GM12878 (cell line): ENCODE results near the gene TMEM144. TPM values are rescaled to one million over a fixed set of nuclear protein-coding genes. Genes with fewer than 3 reads are reported as not detected.

Experiments
- ATAC-seq: fragments of 200-7000 bp; cut with Tn5 transposase; 3 replicates; pipeline ENCODE4 v1.9.1; 2020; ENCODE audit warnings: mild to moderate bottlenecking, moderate library complexity
- BruUV-seq: library from RNA; stranded (reverse); fragments of 400-500 nt; replicated peaks from 2 replicates; lab custom pipeline; 2021; lab: Mats Ljungman, UMichigan
- CTCF ChIA-PET: fragments of 300-600 bp; sonication (Branson Sonifier 250); formaldehyde crosslinking; extraction: SDS; loops from one replicate; lab custom pipeline; 2021; ENCODE audit warnings: inconsistent platforms; lab: Yijun Ruan, JAX
- POLR2A ChIA-PET: fragments of 350-600 bp; formaldehyde crosslinking; extraction: SDS; loops from one replicate; lab custom pipeline; 2021; ENCODE audit warnings: inconsistent platforms; lab: Charles Lee
- RAD21 ChIA-PET: fragments of 300-600 bp; sonication (Branson Sonifier 250); formaldehyde crosslinking; loops from one replicate; lab custom pipeline; 2023; ENCODE audit warnings: antibody characterized with exemption; ENCODE audit not compliant: unreplicated experiment; lab: Charles Lee
- SMC1A ChIA-PET: fragments of 300-600 bp; sonication (Branson Sonifier 250); formaldehyde crosslinking; loops from one replicate; lab custom pipeline; 2023; ENCODE audit not compliant: unreplicated experiment, uncharacterized antibody; lab: Charles Lee
- DNase-seq: peaks from one replicate; pipeline ENCODE4 v3.0.0-alpha.2; 2011; ENCODE audit warnings: low read depth, low spot score
- FAIRE-seq: peaks from 3 replicates; lab custom pipeline; 2011; peaks lifted over from hg19 to GRCh38; lab: Jason Lieb, UNC
- H2AFZ ChIP-seq: 2 replicates; pipeline ENCODE4 v1.6.0; 2011; ENCODE audit warnings: low read depth, low read length, control low read depth; ENCODE audit not compliant: control insufficient read depth
- H3K27ac ChIP-seq: 2 replicates; pipeline ENCODE4 v1.5.1; 2011; ENCODE audit warnings: control low read depth; ENCODE audit not compliant: control insufficient read depth, insufficient read depth
- H3K27me3 ChIP-seq, 2 experiments: replicated peaks in 1 of 2; 2 replicates each; pipeline versions ENCODE4 v1.6.0 to v1.6.1; 2011; ENCODE audit warnings: low read length in 1 of 2; ENCODE audit not compliant: control insufficient read depth in 2 of 2, insufficient read depth in 2 of 2
- H3K36me3 ChIP-seq, 2 experiments: 2 replicates each; pipeline ENCODE4 v1.5.1; 2011; ENCODE audit warnings: low read length in 1 of 2; ENCODE audit not compliant: control insufficient read depth in 2 of 2, insufficient read depth in 2 of 2
- H3K4me1 ChIP-seq: 2 replicates; pipeline ENCODE4 v1.6.1; 2011; ENCODE audit warnings: mild to moderate bottlenecking, low read length, moderate library complexity, mixed read lengths; ENCODE audit not compliant: control insufficient read depth, insufficient read depth
- H3K4me2 ChIP-seq: 2 replicates; pipeline ENCODE4 v1.6.0; 2011; ENCODE audit warnings: control low read depth; ENCODE audit not compliant: control insufficient read depth, insufficient read depth
- H3K4me3 ChIP-seq: fragments of 200-600 bp; sonication (generic); 2 replicates; pipeline ENCODE4 v1.5.1; 2016
- H3K79me2 ChIP-seq: 2 replicates; pipeline ENCODE4 v1.6.0; 2011; ENCODE audit warnings: low read length; ENCODE audit not compliant: control insufficient read depth, insufficient read depth
- H3K9ac ChIP-seq: 2 replicates; pipeline ENCODE4 v1.8.0; 2011; ENCODE audit warnings: low read length, control low read depth, mixed read lengths; ENCODE audit not compliant: control insufficient read depth, insufficient read depth
- H3K9me3 ChIP-seq: replicated peaks from 3 replicates; pipeline ENCODE4 v1.5.1; 2011; ENCODE audit warnings: mild to moderate bottlenecking, low read length; ENCODE audit not compliant: control insufficient read depth, insufficient read depth
- H4K20me1 ChIP-seq: 2 replicates; pipeline ENCODE4 v1.6.0; 2011; ENCODE audit not compliant: control insufficient read depth, insufficient read depth
- CBX5 ChIP-seq: sonication (generic); IDR thresholded peaks from 2 replicates; pipeline ENCODE4 v1.6.1; 2016; ENCODE audit warnings: low read depth, moderate library complexity, mild to moderate bottlenecking, inconsistent platforms
- EED ChIP-seq: sonication (generic); IDR thresholded peaks from 2 replicates; pipeline ENCODE4 v1.6.1; 2016; ENCODE audit warnings: antibody characterized with exemption, low read depth
- FOXK2 ChIP-seq: fragments of 450-650 bp; IDR thresholded peaks from 2 replicates; pipeline ENCODE4 v1.6.1; 2017; ENCODE audit warnings: mild to moderate bottlenecking, moderate library complexity
- NFYB ChIP-seq: IDR thresholded peaks from 2 replicates; pipeline ENCODE4 v1.6.1; 2011; ENCODE audit warnings: low read depth, mild to moderate bottlenecking, low read length, improper control_type of control experiment, moderate library complexity; ENCODE audit not compliant: insufficient read depth
- NR2F1 ChIP-seq: fragments of 450-650 bp; conservative IDR thresholded peaks from 2 replicates; pipeline ENCODE4 v1.6.1; 2017; ENCODE audit warnings: mild to moderate bottlenecking
- PKNOX1 ChIP-seq: fragments of 450-650 bp; IDR thresholded peaks from 2 replicates; pipeline ENCODE4 v1.6.1; 2016; ENCODE audit warnings: mild to moderate bottlenecking
- RAD51 ChIP-seq: fragments of 450-650 bp; IDR thresholded peaks from 2 replicates; pipeline ENCODE4 v1.6.1; 2016; ENCODE audit warnings: moderate library complexity, mild to moderate bottlenecking, inconsistent platforms
- SMC3 ChIP-seq: IDR thresholded peaks from 2 replicates; pipeline ENCODE4 v1.6.1; 2011; ENCODE audit warnings: low read length, improper control_type of control experiment, borderline replicate concordance
- ZBED1 ChIP-seq: IDR thresholded peaks from 2 replicates; pipeline ENCODE4 v1.6.1; 2016; ENCODE audit warnings: borderline replicate concordance
- ZBTB4 ChIP-seq: fragments of 450-650 bp; formaldehyde crosslinking; IDR thresholded peaks from 2 replicates; pipeline ENCODE4 v1.4.0; 2022; ENCODE audit warnings: mild to moderate bottlenecking, moderate library complexity
- ZNF217 ChIP-seq: fragments of 450-650 bp; IDR thresholded peaks from 2 replicates; pipeline ENCODE4 v1.6.1; 2017; ENCODE audit warnings: antibody characterized with exemption, mild to moderate bottlenecking
- WGBS: methylation state at CpG from one replicate; pipeline ENCODE4 v1.1.6; 2016; ENCODE audit warnings: low lambda C conversion rate; ENCODE audit not compliant: insufficient replicate concordance, insufficient coverage; ENCODE audit errors: missing lambda C conversion rate; 5-methylcytosine and 5-hydroxymethylcytosine counted together
- in situ Hi-C: fragments of 300-500 bp; cut with MboI; formaldehyde crosslinking; loops from 9 replicates; pipeline ENCODE4 v1.14.3; 2018; ENCODE audit warnings: mixed read lengths
- intact Hi-C: fragments of 100-400 bp; cut with micrococcal nuclease; formaldehyde crosslinking; loops from one replicate; pipeline ENCODE4 v1.14.2; 2022; ENCODE audit not compliant: unreplicated experiment
- polyA plus RNA-seq, 11 experiments: library from polyadenylated mRNA; depleted of rRNA in 4 of 11; unstranded in 6 of 11; stranded (reverse) in 5 of 11; fragments of >200 nt; fragmentation: Nextera tagmentation in 4 of 11; fragmentation: Illumina TruSeq in 1 of 11; extraction: Ambion mirVana in 4 of 11; extraction: Trizol in 1 of 11; gene quantifications; 1 replicate in 1 of 11; 2 replicates in 10 of 11; pipeline versions ENCODE4 v1.2.1 to v1.2.3, GENCODE V29; 2011 to 2016; ENCODE audit warnings: inconsistent platforms in 2 of 11, missing spikeins in 2 of 11, low read depth in 1 of 11
- total RNA-seq, 4 experiments: library from RNA; depleted of rRNA in 3 of 4; stranded (reverse); fragments of >200 nt in 3 of 4; fragmentation: Illumina TruSeq in 1 of 4; extraction: Trizol in 1 of 4; gene quantifications; 2 replicates each; pipeline versions ENCODE4 v1.2.1 to v1.2.3, GENCODE V29; 2013 to 2021
- TF ChIP-seq, protein P1 (sequence below): fragments of 450-650 bp; IDR thresholded peaks from 2 replicates; pipeline ENCODE4 v1.6.1; 2017; ENCODE audit warnings: mild to moderate bottlenecking, moderate library complexity
- TF ChIP-seq, protein P2 (sequence below): IDR thresholded peaks from 2 replicates; pipeline ENCODE4 v1.6.1; 2012; ENCODE audit warnings: low read depth, low read length, improper control_type of control experiment

Gene TMEM144
- total and polyA plus RNA-seq, 10 of the 15 experiments (the other 5 are each of a cell fraction or from before 2014, with no cell fraction given), result 0.08 to 1.8 (median 1.4) TPM

- no peak for DNase-seq
- H4K20me1 ChIP-seq, result no peaks in the 10 kb centered on the region
- no peaks in the 10 kb centered on the region for H3K36me3 ChIP-seq
- ATAC-seq, result no peak; the same call in 2 of the 3 replicates
- H2AFZ ChIP-seq, result no peak overlapping the region
- no peaks in the 10 kb centered on the region for H3K9me3 ChIP-seq
- H3K79me2 ChIP-seq, result no peaks in the 10 kb centered on the region
- WGBS, result 48% methylated on average over 18 of the region's 18 CpGs
- peaks cover 0 to 4% of the 10 kb centered on the region in 2 experiments; a peak in 2 of 4 replicates for H3K27me3 ChIP-seq
- in situ Hi-C loops, result loop anchor here (5.0 kb wide), 1 partner anchor 178 kb away; no protein-coding TSS in a partner anchor
- RAD21 ChIA-PET, result no interaction called here
- H3K4me2 ChIP-seq, result no peak overlapping the region
- SMC1A ChIA-PET, result no interaction called here
- intact Hi-C loops, result no loop called here
- FAIRE-seq, result no peak
- CTCF ChIA-PET, result interaction anchor here (0.6 to 1.1 kb wide), 2 partner anchors 12 to 103 kb away, joined by 3 to 4 read pairs; no protein-coding TSS in a partner anchor
- no peak overlapping the region for H3K27ac ChIP-seq
- H3K4me3 ChIP-seq, result no peak overlapping the region
- no TSS peak for BruUV-seq
- H3K4me1 ChIP-seq, result no peaks in the 10 kb centered on the region
- H3K9ac ChIP-seq, result no peak overlapping the region
- POLR2A ChIA-PET, result no interaction called here
- TF ChIP-seq NFYB, result no peak
- TF ChIP-seq, protein P1, sequence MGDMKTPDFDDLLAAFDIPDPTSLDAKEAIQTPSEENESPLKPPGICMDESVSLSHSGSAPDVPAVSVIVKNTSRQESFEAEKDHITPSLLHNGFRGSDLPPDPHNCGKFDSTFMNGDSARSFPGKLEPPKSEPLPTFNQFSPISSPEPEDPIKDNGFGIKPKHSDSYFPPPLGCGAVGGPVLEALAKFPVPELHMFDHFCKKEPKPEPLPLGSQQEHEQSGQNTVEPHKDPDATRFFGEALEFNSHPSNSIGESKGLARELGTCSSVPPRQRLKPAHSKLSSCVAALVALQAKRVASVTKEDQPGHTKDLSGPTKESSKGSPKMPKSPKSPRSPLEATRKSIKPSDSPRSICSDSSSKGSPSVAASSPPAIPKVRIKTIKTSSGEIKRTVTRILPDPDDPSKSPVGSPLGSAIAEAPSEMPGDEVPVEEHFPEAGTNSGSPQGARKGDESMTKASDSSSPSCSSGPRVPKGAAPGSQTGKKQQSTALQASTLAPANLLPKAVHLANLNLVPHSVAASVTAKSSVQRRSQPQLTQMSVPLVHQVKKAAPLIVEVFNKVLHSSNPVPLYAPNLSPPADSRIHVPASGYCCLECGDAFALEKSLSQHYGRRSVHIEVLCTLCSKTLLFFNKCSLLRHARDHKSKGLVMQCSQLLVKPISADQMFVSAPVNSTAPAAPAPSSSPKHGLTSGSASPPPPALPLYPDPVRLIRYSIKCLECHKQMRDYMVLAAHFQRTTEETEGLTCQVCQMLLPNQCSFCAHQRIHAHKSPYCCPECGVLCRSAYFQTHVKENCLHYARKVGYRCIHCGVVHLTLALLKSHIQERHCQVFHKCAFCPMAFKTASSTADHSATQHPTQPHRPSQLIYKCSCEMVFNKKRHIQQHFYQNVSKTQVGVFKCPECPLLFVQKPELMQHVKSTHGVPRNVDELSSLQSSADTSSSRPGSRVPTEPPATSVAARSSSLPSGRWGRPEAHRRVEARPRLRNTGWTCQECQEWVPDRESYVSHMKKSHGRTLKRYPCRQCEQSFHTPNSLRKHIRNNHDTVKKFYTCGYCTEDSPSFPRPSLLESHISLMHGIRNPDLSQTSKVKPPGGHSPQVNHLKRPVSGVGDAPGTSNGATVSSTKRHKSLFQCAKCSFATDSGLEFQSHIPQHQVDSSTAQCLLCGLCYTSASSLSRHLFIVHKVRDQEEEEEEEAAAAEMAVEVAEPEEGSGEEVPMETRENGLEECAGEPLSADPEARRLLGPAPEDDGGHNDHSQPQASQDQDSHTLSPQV, result no peak
- no peak for TF ChIP-seq PKNOX1
- TF ChIP-seq, protein P2, sequence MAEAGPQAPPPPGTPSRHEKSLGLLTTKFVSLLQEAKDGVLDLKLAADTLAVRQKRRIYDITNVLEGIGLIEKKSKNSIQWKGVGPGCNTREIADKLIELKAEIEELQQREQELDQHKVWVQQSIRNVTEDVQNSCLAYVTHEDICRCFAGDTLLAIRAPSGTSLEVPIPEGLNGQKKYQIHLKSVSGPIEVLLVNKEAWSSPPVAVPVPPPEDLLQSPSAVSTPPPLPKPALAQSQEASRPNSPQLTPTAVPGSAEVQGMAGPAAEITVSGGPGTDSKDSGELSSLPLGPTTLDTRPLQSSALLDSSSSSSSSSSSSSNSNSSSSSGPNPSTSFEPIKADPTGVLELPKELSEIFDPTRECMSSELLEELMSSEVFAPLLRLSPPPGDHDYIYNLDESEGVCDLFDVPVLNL, result no peak
- no peak for TF ChIP-seq CBX5
- TF ChIP-seq EED, result no peak
- TF ChIP-seq ZBED1, result no peak
- TF ChIP-seq RAD51, result no peak
- no peak for TF ChIP-seq SMC3
- TF ChIP-seq NR2F1, result no peak
- TF ChIP-seq ZNF217, result no peak
- no peak for TF ChIP-seq FOXK2
- no peak for TF ChIP-seq ZBTB4 (CRISPR knock-in tag)
Measured at GRCh38 chr4:158169931-158170690, 40.2 kb upstream of the TMEM144 start.
